ENCODE results near the gene CHST8.

GRCh38 chr19:33746159-33746558, 124.4 kb downstream of the CHST8 start:
- TF ChIP-seq CTCF (IDR thresholded peaks at IDR 0.05) (no peak), POLR2A (IDR thresholded peaks at IDR 0.05) (no peak)
